GM18526 (cell line): ENCODE results near the gene PRSS1.

Experiments
- POLR2A ChIP-seq: IDR thresholded peaks from 3 replicates; pipeline ENCODE4 v1.6.1; 2011; ENCODE audit not compliant: insufficient read length; ENCODE audit errors: extremely low read depth

The PRSS1 gene

GRCh38 chr7:142800699-142801260, 51.5 kb downstream of the PRSS1 start:
- TF ChIP-seq POLR2A = no peak

- TF ChIP-seq POLR2A = no peak
Measured at GRCh38 chr7:142801601-142802295, 52.5 kb downstream of the PRSS1 start.

GRCh38 chr7:142802301-142802700, 53.0 kb downstream of the PRSS1 start:
- TF ChIP-seq POLR2A = no peak
